A549 (cell line): Measurements from ENCODE around the gene DPAGT1. TPM values are rescaled to one million over a fixed set of nuclear protein-coding genes. Genes with fewer than 3 reads are reported as not detected.

ENCODE experiments used
- ATAC-seq, 2 experiments: fragments of 200-7000 bp in 1 of 2; fragments of >200 bp in 1 of 2; cut with Nextera tagmentation in 1 of 2; cut with Tn5 transposase in 1 of 2; 3 replicates each; pipeline versions ENCODE4 v1.8.0 to v1.9.1; 2018 to 2020; ENCODE audit warnings: mild to moderate bottlenecking in 1 of 2, moderate library complexity in 1 of 2
- CTCF ChIA-PET: fragments of 300-600 bp; sonication (Branson Sonifier 250); formaldehyde crosslinking; extraction: SDS; loops from one replicate; lab custom pipeline; 2021; ENCODE audit warnings: antibody characterized with exemption, inconsistent platforms; lab: Yijun Ruan, JAX
- POLR2A ChIA-PET: fragments of 350-600 bp; formaldehyde crosslinking; extraction: SDS; loops from one replicate; lab custom pipeline; 2021; ENCODE audit warnings: antibody characterized with exemption, inconsistent platforms; lab: Yijun Ruan, JAX
- DNase-seq, 2 experiments: peaks; one replicate each; pipeline versions ENCODE4 v3.0.0 to v3.0.0-alpha.2; 2011 to 2016; ENCODE audit warnings: low read depth in 1 of 2, low spot score in 1 of 2
- FAIRE-seq: peaks from 2 replicates; lab custom pipeline; 2011; peaks lifted over from hg19 to GRCh38; lab: Jason Lieb, UNC
- H3K27ac ChIP-seq, 2 experiments: fragments of >200 bp; sonication (Bioruptor Twin); formaldehyde crosslinking; 3 replicates each; pipeline ENCODE4 v1.5.1; 2016 to 2017
- H3K4me1 ChIP-seq: fragments of >200 bp; sonication (Bioruptor Twin); formaldehyde crosslinking; 3 replicates; pipeline ENCODE4 v1.6.1; 2016
- H3K4me2 ChIP-seq: fragments of >200 bp; sonication (Bioruptor Twin); formaldehyde crosslinking; 3 replicates; pipeline ENCODE4 v1.6.1; 2016
- H3K4me3 ChIP-seq: fragments of >200 bp; sonication (Bioruptor Twin); formaldehyde crosslinking; 3 replicates; pipeline ENCODE4 v1.5.1; 2016
- H3K9me3 ChIP-seq: fragments of >200 bp; sonication (Bioruptor Twin); formaldehyde crosslinking; 3 replicates; pipeline ENCODE4 v1.6.1; 2016
- BHLHE40 ChIP-seq: IDR thresholded peaks from 2 replicates; pipeline ENCODE4 v1.6.1; 2012; ENCODE audit warnings: low read depth, low read length, inconsistent platforms
- EHMT2 ChIP-seq: fragments of 200-600 bp; sonication (generic); IDR thresholded peaks from 2 replicates; pipeline ENCODE4 v1.6.1; 2016; ENCODE audit warnings: antibody characterized with exemption, low read depth, mild to moderate bottlenecking, moderate library complexity
- HDAC2 ChIP-seq: fragments of 200-600 bp; sonication (generic); IDR thresholded peaks from 2 replicates; pipeline ENCODE4 v1.6.1; 2016
- HEYL ChIP-seq: fragments of 250-450 bp; sonication (Bioruptor Pico); IDR thresholded peaks from 2 replicates; pipeline ENCODE4 v1.8.0; 2021; ENCODE audit warnings: mild to moderate bottlenecking, moderate library complexity
- KDM5A ChIP-seq: fragments of 200-600 bp; sonication (generic); IDR thresholded peaks from 2 replicates; pipeline ENCODE4 v1.6.1; 2016; ENCODE audit warnings: antibody characterized with exemption, mild to moderate bottlenecking
- NPAS2 ChIP-seq: fragments of 250-450 bp; sonication (Bioruptor Pico); IDR thresholded peaks from 2 replicates; pipeline ENCODE4 v1.8.0; 2022; ENCODE audit warnings: mild to moderate bottlenecking, moderate library complexity, borderline replicate concordance
- PHF8 ChIP-seq: fragments of 200-600 bp; sonication (generic); IDR thresholded peaks from 2 replicates; pipeline ENCODE4 v1.6.1; 2016; ENCODE audit warnings: low read depth, mild to moderate bottlenecking, antibody characterized with exemption, moderate library complexity, borderline replicate concordance
- POLR2AphosphoS2 ChIP-seq: conservative IDR thresholded peaks from 2 replicates; pipeline ENCODE4 v1.6.1; 2012; ENCODE audit warnings: low read length, improper control_type of control experiment, inconsistent platforms
- RAD21 ChIP-seq, 2 experiments: fragments of >200 bp in 1 of 2; sonication (Bioruptor Twin) in 1 of 2; formaldehyde crosslinking in 1 of 2; IDR thresholded peaks in 1 of 2; conservative IDR thresholded peaks in 1 of 2; 2 replicates in 1 of 2; 3 replicates in 1 of 2; pipeline ENCODE4 v1.6.1; 2012 to 2018; ENCODE audit warnings: inconsistent platforms in 1 of 2
- REST ChIP-seq: fragments of 200-600 bp; sonication (generic); IDR thresholded peaks from 2 replicates; pipeline ENCODE4 v1.6.1; 2016; ENCODE audit warnings: antibody characterized with exemption, mild to moderate bottlenecking, moderate library complexity
- RFX5 ChIP-seq: fragments of 450-650 bp; IDR thresholded peaks from 2 replicates; pipeline ENCODE4 v1.7.1; 2014; ENCODE audit warnings: antibody characterized with exemption, mild to moderate bottlenecking, moderate library complexity
- ZC3H11A ChIP-seq: fragments of 450-650 bp; IDR thresholded peaks from 2 replicates; pipeline ENCODE4 v1.6.1; 2014; ENCODE audit warnings: antibody characterized with exemption, mild to moderate bottlenecking
- WGBS: methylation state at CpG from one replicate; pipeline ENCODE4 v1.1.6; 2017; ENCODE audit errors: missing lambda C conversion rate; 5-methylcytosine and 5-hydroxymethylcytosine counted together
- polyA plus RNA-seq, 4 experiments: library from polyadenylated mRNA; depleted of rRNA in 3 of 4; stranded (reverse); fragments of >200 nt; fragmentation: RNase III in 1 of 4; extraction: RNeasy Plus Mini Kit Qiagen cat#74134 plus additional on column Dnase treatment in 1 of 4; gene quantifications; 2 replicates in 3 of 4; 3 replicates in 1 of 4; pipeline ENCODE4 v1.2.3, GENCODE V29; 2011 to 2017
- TF ChIP-seq, protein P1 (sequence below): fragments of >200 bp; sonication (Bioruptor Twin); formaldehyde crosslinking; IDR thresholded peaks from 3 replicates; pipeline ENCODE4 v1.6.1; 2016

DPAGT1 gene
- polyA plus RNA-seq, 2 of the 4 experiments (the other 2 are of a cell fraction): 43.7 to 81.4 TPM

GRCh38 chr11:119117004-119117706 is 15.5 kb upstream of the DPAGT1 start:
- Histone ChIP-seq H3K27ac (no peak overlapping the region), H3K4me3 (no peak overlapping the region), H3K4me2 (no peak overlapping the region), H3K4me1 (peaks cover 5% of the 10 kb centered on the region; the same call in 1 of the 3 replicates), H3K9me3 (no peaks in the 10 kb centered on the region)
- CTCF ChIA-PET: interaction anchor here (0.7 to 0.8 kb wide), 2 partner anchors 10 to 80 kb away, joined by 3 read pairs; partner anchors contain the start of gene C2CD2L
- POLR2A ChIA-PET: no interaction called here
- FAIRE-seq: no peak
- ATAC-seq: no peak
- WGBS: 90% methylated on average over 3 of the region's 3 CpGs
- no peak for DNase-seq
- TF ChIP-seq RFX5 (no peak), ZC3H11A (no peak), RAD21 (conservative IDR thresholded peaks at IDR 0.05 in 1 of 2, IDR thresholded peaks at IDR 0.05 in 1 of 2) (no peak), BHLHE40 (no peak), KDM5A (no peak), REST (no peak), POLR2AphosphoS2 (no peak)
- TF ChIP-seq, all 56 proteins: peak for 0

DNA sequence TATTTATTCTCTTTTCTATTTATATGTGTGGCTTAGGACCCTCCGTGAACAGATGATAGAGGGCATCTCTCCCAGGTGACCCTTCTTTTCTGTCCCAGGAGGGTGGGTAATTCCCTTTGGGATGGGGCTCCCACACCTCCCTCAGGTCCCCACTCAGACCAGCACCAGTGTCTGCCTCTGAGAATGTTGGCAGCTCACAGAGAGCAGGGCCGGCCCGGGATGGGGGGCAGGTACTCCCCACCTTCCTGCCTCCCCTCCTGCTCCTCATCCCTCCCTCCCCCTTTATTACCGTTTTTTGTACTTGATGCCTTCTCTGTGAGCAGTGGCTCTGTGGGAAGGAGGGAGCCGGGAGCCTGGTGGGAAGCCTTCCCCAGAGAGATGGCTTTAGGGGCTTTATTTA is 14.9 kb upstream of the DPAGT1 start:
- ChIA-PET CTCF (interaction anchor here (0.7 to 1.5 kb wide), 3 partner anchors 10 to 80 kb away, joined by 3 to 4 read pairs (median 3); partner anchors contain the start of gene C2CD2L), POLR2A (no interaction called here)
- H3K27ac ChIP-seq: no peak overlapping the region
- H3K9me3 ChIP-seq: no peaks in the 10 kb centered on the region
- TF ChIP-seq EHMT2: no peak
- TF ChIP-seq, protein P1, sequence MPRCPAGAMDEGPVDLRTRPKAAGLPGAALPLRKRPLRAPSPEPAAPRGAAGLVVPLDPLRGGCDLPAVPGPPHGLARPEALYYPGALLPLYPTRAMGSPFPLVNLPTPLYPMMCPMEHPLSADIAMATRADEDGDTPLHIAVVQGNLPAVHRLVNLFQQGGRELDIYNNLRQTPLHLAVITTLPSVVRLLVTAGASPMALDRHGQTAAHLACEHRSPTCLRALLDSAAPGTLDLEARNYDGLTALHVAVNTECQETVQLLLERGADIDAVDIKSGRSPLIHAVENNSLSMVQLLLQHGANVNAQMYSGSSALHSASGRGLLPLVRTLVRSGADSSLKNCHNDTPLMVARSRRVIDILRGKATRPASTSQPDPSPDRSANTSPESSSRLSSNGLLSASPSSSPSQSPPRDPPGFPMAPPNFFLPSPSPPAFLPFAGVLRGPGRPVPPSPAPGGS: no peak
- no peak for TF ChIP-seq HEYL
- no peak overlapping the region for H3K4me2 ChIP-seq
- H3K4me3 ChIP-seq: no peak overlapping the region
- 0 out of 3 replicates have a peak, but pooled peaks cover 4% of the 10 kb centered on the region for H3K4me1 ChIP-seq
- DNase-seq (no peak), ATAC-seq (no peak), FAIRE-seq (no peak)
- 72% methylated on average over 5 of the region's 5 CpGs for WGBS

DNA sequence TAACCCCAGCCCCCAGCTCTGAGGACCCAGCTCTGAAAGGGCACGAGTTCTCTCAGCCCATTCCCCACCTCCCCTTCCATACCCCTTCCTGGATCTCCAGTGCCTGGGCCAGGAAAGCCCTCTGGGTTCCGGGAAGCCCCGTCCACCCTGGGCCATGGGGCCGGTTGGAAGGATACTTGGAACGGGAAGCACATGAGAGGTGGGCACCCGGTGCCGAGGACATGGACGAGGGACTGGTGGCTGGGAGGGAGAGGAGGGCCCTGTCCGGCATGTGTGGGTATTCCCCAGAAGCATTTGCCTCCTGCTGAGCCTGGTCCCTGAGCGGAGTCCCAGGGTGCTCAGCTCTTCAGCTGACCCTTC is 14.6 kb upstream of the DPAGT1 start:
- 89% methylated on average over 10 of the region's 10 CpGs for WGBS
- POLR2A ChIA-PET: no interaction called here
- TF ChIP-seq PHF8 (no peak), KDM5A (no peak), HDAC2 (no peak), NPAS2 (CRISPR knock-in tag) (no peak)
- TF ChIP-seq, all 56 proteins: peak for 0
- ATAC-seq (no peak), FAIRE-seq (no peak), DNase-seq (no peak)
- Histone ChIP-seq H3K27ac (no peak overlapping the region), H3K4me2 (no peak overlapping the region), H3K4me1 (0 out of 3 replicates have a peak, but pooled peaks cover 4% of the 10 kb centered on the region), H3K4me3 (no peak overlapping the region), H3K9me3 (no peaks in the 10 kb centered on the region)
- CTCF ChIA-PET: interaction anchor here (0.9 to 1.5 kb wide), 2 partner anchors 10 to 29 kb away, joined by 3 to 4 read pairs; partner anchors contain the start of gene C2CD2L
